Measurements from ENCODE around the gene LTF. TPM values are rescaled to one million over a fixed set of nuclear protein-coding genes. Genes with fewer than 3 reads are reported as not detected.
"Not testable (repeated sequence)": the region's sequence is repeated elsewhere in the genome, so short reads cannot be mapped to it uniquely, and the experiment has no call there.

Gene LTF
- 0.23 TPM for polyA plus RNA-seq (2013, experiment 1 of 2; ENCODE audit: insufficient read length)
- not detected for polyA plus RNA-seq (2013, experiment 2 of 2; ENCODE audit: insufficient read length)

GRCh38 chr3:46464326-46465195 lies at the start of gene LTF:
Gene LTF (minus strand): TSS chr3:46464905. CDS start chr3:46464867, 38 bp downstream.
- DNase-seq, result no peak

GRCh38 chr3:46512191-46512749 lies 47.6 kb upstream of the LTF start:
- no peak for DNase-seq

- no peak for DNase-seq
Observed at GRCh38 chr3:46509661-46510187, 45.0 kb upstream of the LTF start.

- DNase-seq, result no peak
Observed at GRCh38 chr3:46508850-46509591, 44.3 kb upstream of the LTF start.

GRCh38 chr3:46506526-46506925 lies 41.8 kb upstream of the LTF start:
- no peak for DNase-seq

GRCh38 chr3:46505953-46506352 lies 41.2 kb upstream of the LTF start:
- no peak for DNase-seq

GRCh38 chr3:46504789-46505188 lies 40.1 kb upstream of the LTF start:
- DNase-seq, result no peak

GRCh38 chr3:46503200-46503874 lies 38.6 kb upstream of the LTF start:
- DNase-seq, result no peak

GRCh38 chr3:46501702-46502101 lies 37.0 kb upstream of the LTF start:
- no peak for DNase-seq

- DNase-seq, result peak; percentile 72
Observed at GRCh38 chr3:46500656-46501635, 36.2 kb upstream of the LTF start.

- DNase-seq, result no peak
Observed at GRCh38 chr3:46498916-46499519, 34.3 kb upstream of the LTF start.

GRCh38 chr3:46497556-46498265 lies 33.0 kb upstream of the LTF start, which contains the start of gene RTP3:
Gene RTP3 (plus strand): TSS chr3:46497976. CDS start chr3:46498063, 87 bp downstream.
- DNase-seq, result no peak

- DNase-seq, result peak; percentile 37
Observed at GRCh38 chr3:46496746-46497555, 32.2 kb upstream of the LTF start.

GRCh38 chr3:46495901-46496456 lies 31.3 kb upstream of the LTF start:
- peak; percentile 89 for DNase-seq

- not testable (repeated sequence) for DNase-seq
Observed at GRCh38 chr3:46494491-46494890, 29.8 kb upstream of the LTF start.

GRCh38 chr3:46492890-46493547 lies 28.3 kb upstream of the LTF start:
- DNase-seq, result no peak

GRCh38 chr3:46491089-46492070 lies 26.7 kb upstream of the LTF start:
- peak; percentile 50 for DNase-seq
